ENCODE results near the gene C10orf71. TPM values are rescaled to one million over a fixed set of nuclear protein-coding genes. Genes with fewer than 3 reads are reported as not detected.

Gene C10orf71
- total RNA-seq, 1 experiment from 2014 or later, result not detected

DNA sequence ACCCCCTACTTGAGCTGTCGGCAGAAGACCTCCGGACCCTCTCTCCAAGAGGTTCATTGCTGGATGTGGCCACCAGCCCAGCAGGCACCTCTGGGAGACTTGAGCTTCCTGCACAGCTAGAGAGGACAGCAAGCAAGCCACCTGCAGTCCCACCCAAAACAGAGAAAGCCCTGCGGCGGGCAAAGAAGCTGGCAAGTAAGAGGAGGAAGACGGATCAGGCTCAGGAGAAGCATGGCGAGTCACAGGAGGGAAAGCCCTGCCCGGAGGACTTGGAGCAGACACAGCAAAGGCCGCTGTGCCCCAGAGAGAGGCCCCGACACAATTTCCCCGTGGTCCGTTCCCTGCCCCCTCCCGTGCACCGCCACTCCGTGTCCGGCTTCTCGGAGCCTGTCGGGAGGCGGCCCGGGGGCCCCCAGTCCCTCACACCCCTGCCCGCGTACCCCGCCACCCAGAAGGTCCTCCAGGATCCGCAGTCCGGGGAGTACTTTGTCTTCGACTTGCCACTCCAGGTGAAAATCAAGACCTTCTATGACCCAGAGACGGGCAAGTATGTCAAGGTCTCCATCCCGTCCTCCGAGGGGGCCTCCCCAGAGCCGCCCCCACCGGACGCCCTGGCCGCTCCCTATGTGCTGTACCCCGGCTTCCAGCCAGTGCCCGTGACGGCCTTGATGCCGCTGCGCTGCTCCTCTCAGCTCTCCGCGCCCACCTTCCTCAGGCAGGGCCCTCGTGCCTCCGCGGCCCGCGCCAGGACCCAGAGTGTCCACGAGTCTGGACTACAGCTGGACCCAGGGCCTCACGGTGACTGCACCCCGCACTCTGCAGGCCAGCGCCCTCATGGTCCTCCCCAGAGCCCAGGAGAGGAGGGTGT is 27.2 kb downstream of the C10orf71 start:
- Histone ChIP-seq H3K36me3 (ENCODE audit: control insufficient read depth, insufficient read depth, low read length) (no peaks in the 10 kb centered on the region), H3K27me3 (replicated peaks; ENCODE audit: control insufficient read depth, insufficient read depth, low read length) (peaks cover 3% of the 10 kb centered on the region), H3K4me1 (no peaks in the 10 kb centered on the region), H3K9me3 (no peaks in the 10 kb centered on the region), H3K4me3 (ENCODE audit: low read depth, low read length) (no peak overlapping the region)
- TF ChIP-seq, protein P1, sequence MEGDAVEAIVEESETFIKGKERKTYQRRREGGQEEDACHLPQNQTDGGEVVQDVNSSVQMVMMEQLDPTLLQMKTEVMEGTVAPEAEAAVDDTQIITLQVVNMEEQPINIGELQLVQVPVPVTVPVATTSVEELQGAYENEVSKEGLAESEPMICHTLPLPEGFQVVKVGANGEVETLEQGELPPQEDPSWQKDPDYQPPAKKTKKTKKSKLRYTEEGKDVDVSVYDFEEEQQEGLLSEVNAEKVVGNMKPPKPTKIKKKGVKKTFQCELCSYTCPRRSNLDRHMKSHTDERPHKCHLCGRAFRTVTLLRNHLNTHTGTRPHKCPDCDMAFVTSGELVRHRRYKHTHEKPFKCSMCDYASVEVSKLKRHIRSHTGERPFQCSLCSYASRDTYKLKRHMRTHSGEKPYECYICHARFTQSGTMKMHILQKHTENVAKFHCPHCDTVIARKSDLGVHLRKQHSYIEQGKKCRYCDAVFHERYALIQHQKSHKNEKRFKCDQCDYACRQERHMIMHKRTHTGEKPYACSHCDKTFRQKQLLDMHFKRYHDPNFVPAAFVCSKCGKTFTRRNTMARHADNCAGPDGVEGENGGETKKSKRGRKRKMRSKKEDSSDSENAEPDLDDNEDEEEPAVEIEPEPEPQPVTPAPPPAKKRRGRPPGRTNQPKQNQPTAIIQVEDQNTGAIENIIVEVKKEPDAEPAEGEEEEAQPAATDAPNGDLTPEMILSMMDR (IDR thresholded peaks at IDR 0.05; ENCODE audit: insufficient read depth in 1 of 2, low read depth in 1 of 2, low read length in 1 of 2, severe bottlenecking in 1 of 2, unreplicated experiment in 1 of 2), result no peak
- Mint-ChIP-seq H3K36me3 (ENCODE audit: insufficient read depth, unreplicated experiment) (no peaks in the 10 kb centered on the region), H3K27ac (ENCODE audit: unreplicated experiment) (no peak overlapping the region), H3K4me1 (ENCODE audit: low read depth, unreplicated experiment) (no peaks in the 10 kb centered on the region), H3K4me3 (ENCODE audit: unreplicated experiment) (no peak overlapping the region), H3K27me3 (ENCODE audit: insufficient read depth, unreplicated experiment) (peaks cover 39% of the 10 kb centered on the region), H3K9me3 (ENCODE audit: unreplicated experiment) (no peaks in the 10 kb centered on the region)
- ChIA-PET POLR2A (no interaction called here), CTCF (interaction anchor here (0.9 kb wide), 1 partner anchor 81 kb away, joined by 3 read pairs; no protein-coding TSS in a partner anchor)
- no peak for DNase-seq
- intact Hi-C loops (cut with micrococcal nuclease; ENCODE audit: unreplicated experiment), result no loop called here
- no TSS peak for BruUV-seq (replicated peaks)

DNA sequence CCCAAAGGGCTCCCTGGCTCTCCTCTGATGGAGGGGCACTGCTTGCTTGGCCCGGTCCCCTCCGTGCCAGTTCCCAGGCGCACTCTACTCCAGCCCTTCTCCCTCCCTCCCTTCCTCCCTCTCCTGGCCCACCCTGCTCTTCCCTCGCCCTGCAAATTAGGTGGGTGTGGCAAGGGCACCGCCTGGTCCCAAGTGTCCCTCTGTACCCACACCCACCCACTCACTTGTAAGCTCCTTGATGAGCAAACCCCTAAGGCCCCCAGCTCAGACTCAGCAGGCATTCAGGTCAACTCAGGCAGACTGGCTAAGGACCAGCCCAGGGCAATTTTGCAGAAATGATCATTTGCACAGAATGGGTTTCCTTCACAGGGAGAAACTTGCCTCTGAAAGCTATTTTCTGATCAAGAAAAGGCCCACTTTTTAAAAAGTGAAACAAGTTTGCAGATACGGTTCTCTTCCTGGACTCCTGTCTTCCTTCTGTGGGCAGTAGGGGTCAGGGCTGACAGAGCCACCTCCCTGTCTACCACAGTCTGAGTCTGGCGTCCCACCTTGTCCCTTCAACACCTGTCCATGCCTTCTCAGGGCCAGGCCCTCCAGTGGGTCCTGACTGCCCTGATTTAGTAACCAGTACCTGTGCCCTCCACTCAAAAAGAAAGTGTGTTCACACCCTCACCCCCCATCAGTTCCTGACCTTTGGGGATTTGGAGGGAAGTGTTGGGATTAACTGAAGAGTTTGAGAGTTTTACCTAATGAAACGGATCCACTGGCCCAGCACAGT is 28.3 kb downstream of the C10orf71 start:
- Histone ChIP-seq H3K4me3 (ENCODE audit: low read depth, low read length) (no peak overlapping the region), H3K27me3 (replicated peaks; ENCODE audit: control insufficient read depth, insufficient read depth, low read length) (peaks cover 3% of the 10 kb centered on the region), H3K4me1 (no peaks in the 10 kb centered on the region), H3K36me3 (ENCODE audit: control insufficient read depth, insufficient read depth, low read length) (no peaks in the 10 kb centered on the region), H3K9me3 (no peaks in the 10 kb centered on the region)
- no peak overlapping the region for H3K27ac Mint-ChIP-seq (ENCODE audit: unreplicated experiment)
- POLR2A ChIA-PET, result no interaction called here
- intact Hi-C loops (cut with micrococcal nuclease; ENCODE audit: unreplicated experiment), result no loop called here
- no peaks in the 10 kb centered on the region for H3K9me3 Mint-ChIP-seq (ENCODE audit: unreplicated experiment)
- H3K27me3 Mint-ChIP-seq (ENCODE audit: insufficient read depth, unreplicated experiment), result peaks cover 31% of the 10 kb centered on the region
- TF ChIP-seq, protein P1 (IDR thresholded peaks at IDR 0.05; ENCODE audit: insufficient read depth in 1 of 2, low read depth in 1 of 2, low read length in 1 of 2, severe bottlenecking in 1 of 2, unreplicated experiment in 1 of 2), result no peak
- CTCF ChIA-PET, result interaction anchor here (0.6 kb wide), 1 partner anchor 31 kb away, joined by 5 read pairs; no protein-coding TSS in a partner anchor
- no TSS peak for BruUV-seq (replicated peaks)
- H3K4me1 Mint-ChIP-seq (ENCODE audit: low read depth, unreplicated experiment), result no peaks in the 10 kb centered on the region
- H3K36me3 Mint-ChIP-seq (ENCODE audit: insufficient read depth, unreplicated experiment), result no peaks in the 10 kb centered on the region
- no peak for DNase-seq
- no peak overlapping the region for H3K4me3 Mint-ChIP-seq (ENCODE audit: unreplicated experiment)

DNA sequence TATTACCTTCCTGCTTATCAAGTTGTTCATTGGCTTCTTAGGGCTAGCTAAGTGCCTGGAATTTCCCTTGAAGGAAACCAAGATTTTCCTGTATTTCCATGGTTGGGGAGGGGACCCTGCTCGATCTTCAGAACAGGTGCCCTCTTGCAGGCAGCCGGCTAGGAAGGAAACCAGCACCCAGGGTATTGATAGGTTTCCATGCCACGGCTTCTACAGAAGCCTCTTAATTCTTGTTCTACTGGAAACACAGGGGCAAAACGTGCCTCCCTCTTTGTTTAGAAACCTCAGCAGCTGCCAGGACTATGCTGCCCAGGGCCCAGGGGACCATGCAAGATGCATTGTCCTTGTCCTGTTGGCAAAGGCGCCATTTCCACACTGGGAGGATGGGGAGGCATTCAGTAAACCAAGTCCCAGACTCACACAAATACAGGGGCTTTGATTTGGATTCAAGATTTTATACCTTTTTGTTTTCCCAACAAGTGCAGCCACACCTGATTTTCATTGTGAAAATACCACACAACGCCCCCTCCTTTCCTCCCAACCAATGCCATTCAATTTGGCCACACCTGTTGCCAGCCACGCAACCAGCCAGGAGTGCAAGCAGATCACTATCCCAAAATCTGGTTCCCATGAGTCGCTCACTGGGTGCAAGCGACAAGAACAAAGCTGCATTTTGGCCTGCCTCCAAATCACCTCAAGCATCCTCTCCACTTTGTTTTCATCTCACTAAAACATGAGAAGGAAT is 29.6 kb downstream of the C10orf71 start:
- Histone ChIP-seq H3K36me3 (ENCODE audit: control insufficient read depth, insufficient read depth, low read length) (no peaks in the 10 kb centered on the region), H3K27me3 (replicated peaks; ENCODE audit: control insufficient read depth, insufficient read depth, low read length) (peaks cover 1% of the 10 kb centered on the region; the same call in 1 of the 2 replicates), H3K9me3 (no peaks in the 10 kb centered on the region), H3K4me3 (ENCODE audit: low read depth, low read length) (no peak overlapping the region), H3K4me1 (no peaks in the 10 kb centered on the region)
- intact Hi-C loops (cut with micrococcal nuclease; ENCODE audit: unreplicated experiment), result no loop called here
- Mint-ChIP-seq H3K9me3 (ENCODE audit: unreplicated experiment) (no peaks in the 10 kb centered on the region), H3K27me3 (ENCODE audit: insufficient read depth, unreplicated experiment) (peaks cover 25% of the 10 kb centered on the region), H3K4me3 (ENCODE audit: unreplicated experiment) (no peak overlapping the region), H3K36me3 (ENCODE audit: insufficient read depth, unreplicated experiment) (no peaks in the 10 kb centered on the region), H3K27ac (ENCODE audit: unreplicated experiment) (no peak overlapping the region), H3K4me1 (ENCODE audit: low read depth, unreplicated experiment) (no peaks in the 10 kb centered on the region)
- TF ChIP-seq, protein P1 (IDR thresholded peaks at IDR 0.05; ENCODE audit: insufficient read depth in 1 of 2, low read depth in 1 of 2, low read length in 1 of 2, severe bottlenecking in 1 of 2, unreplicated experiment in 1 of 2), result no peak
- no TSS peak for BruUV-seq (replicated peaks)
- POLR2A ChIA-PET, result no interaction called here
- CTCF ChIA-PET, result no interaction called here
- no peak for DNase-seq

Data from Caco-2 (cell line).